ENCODE results near the gene MYRF. TPM values are rescaled to one million over a fixed set of nuclear protein-coding genes. Genes with fewer than 3 reads are reported as not detected.

MYRF gene
- total RNA-seq, 2 experiments from 2014 or later, result 0.31 to 0.49 TPM

GRCh38 chr11:61777234-61778090 is 25.0 kb downstream of the MYRF start:
- no peaks in the 10 kb centered on the region for H3K27me3 ChIP-seq (ENCODE audit: control insufficient read depth in 1 of 2, insufficient read depth in 2 of 2, low read length in 2 of 2)
- intact Hi-C loops (cut with DNase I, micrococcal nuclease), result no loop called here
- no peaks in the 10 kb centered on the region for H3K9me3 Mint-ChIP-seq
- no peak for TF ChIP-seq CTCF (IDR thresholded peaks at IDR 0.05)
- H3K36me3 Mint-ChIP-seq (ENCODE audit: low read depth), result no peaks in the 10 kb centered on the region
- CTCF ChIA-PET, result interaction anchor here (1.5 kb wide), 1 partner anchor 20 kb away, joined by 8 read pairs; no protein-coding TSS in a partner anchor
- H3K4me1 Mint-ChIP-seq (ENCODE audit: low read depth), result peaks cover 16% of the 10 kb centered on the region
- no peaks in the 10 kb centered on the region for H3K9me3 ChIP-seq (ENCODE audit: control insufficient read depth in 1 of 2, insufficient read depth in 1 of 2, low read length in 2 of 2)
- H3K4me1 ChIP-seq (ENCODE audit: insufficient read depth, low read length), result peaks cover 30% of the 10 kb centered on the region
- DNase-seq (peak; percentile 41 to 86 (median 66)), ATAC-seq (ENCODE audit: poor library complexity) (peak; percentile 77)
- no peaks in the 10 kb centered on the region for H3K36me3 ChIP-seq (ENCODE audit: insufficient read depth, low read length)
- H3K27ac ChIP-seq (ENCODE audit: low read depth in 1 of 2, low read length in 2 of 2), result no peak overlapping the region
- peak overlapping the region; percentile 68 for H3K4me3 Mint-ChIP-seq
- no peaks in the 10 kb centered on the region for H3K27me3 Mint-ChIP-seq
- peak overlapping the region; percentile 55 for H3K4me3 ChIP-seq (ENCODE audit: low read length)
- no peak overlapping the region for H3K27ac Mint-ChIP-seq
- POLR2A ChIA-PET, result no interaction called here

GRCh38 chr11:61778357-61778886 is 26.0 kb downstream of the MYRF start:
- CTCF ChIA-PET, result no interaction called here
- Histone ChIP-seq H3K4me1 (ENCODE audit: insufficient read depth, low read length) (peaks cover 22% of the 10 kb centered on the region), H3K4me3 (ENCODE audit: low read length) (no peak overlapping the region), H3K36me3 (ENCODE audit: insufficient read depth, low read length) (no peaks in the 10 kb centered on the region), H3K27ac (ENCODE audit: low read depth in 1 of 2, low read length in 2 of 2) (no peak overlapping the region), H3K9me3 (ENCODE audit: control insufficient read depth in 1 of 2, insufficient read depth in 1 of 2, low read length in 2 of 2) (no peaks in the 10 kb centered on the region), H3K27me3 (ENCODE audit: control insufficient read depth in 1 of 2, insufficient read depth in 2 of 2, low read length in 2 of 2) (no peaks in the 10 kb centered on the region)
- H3K36me3 Mint-ChIP-seq (ENCODE audit: low read depth), result no peaks in the 10 kb centered on the region
- POLR2A ChIA-PET, result no interaction called here
- no peak for TF ChIP-seq CTCF (IDR thresholded peaks at IDR 0.05)
- intact Hi-C loops (cut with DNase I, micrococcal nuclease), result no loop called here
- peaks cover 16% of the 10 kb centered on the region for H3K4me1 Mint-ChIP-seq (ENCODE audit: low read depth)
- peak overlapping the region; percentile 68 for H3K4me3 Mint-ChIP-seq
- DNase-seq (no peak), ATAC-seq (ENCODE audit: poor library complexity) (no peak)
- no peaks in the 10 kb centered on the region for H3K27me3 Mint-ChIP-seq
- no peaks in the 10 kb centered on the region for H3K9me3 Mint-ChIP-seq
- no peak overlapping the region for H3K27ac Mint-ChIP-seq

GRCh38 chr11:61778920-61779650 is 26.6 kb downstream of the MYRF start:
- Mint-ChIP-seq H3K4me3 (no peak overlapping the region), H3K9me3 (no peaks in the 10 kb centered on the region), H3K27ac (no peak overlapping the region), H3K27me3 (no peaks in the 10 kb centered on the region), H3K4me1 (ENCODE audit: low read depth) (peaks cover 16% of the 10 kb centered on the region), H3K36me3 (ENCODE audit: low read depth) (peaks cover 2% of the 10 kb centered on the region)
- Histone ChIP-seq H3K4me3 (ENCODE audit: low read length) (no peak overlapping the region), H3K4me1 (ENCODE audit: insufficient read depth, low read length) (peaks cover 22% of the 10 kb centered on the region), H3K27me3 (ENCODE audit: control insufficient read depth in 1 of 2, insufficient read depth in 2 of 2, low read length in 2 of 2) (no peaks in the 10 kb centered on the region), H3K36me3 (ENCODE audit: insufficient read depth, low read length) (peaks cover 3% of the 10 kb centered on the region), H3K9me3 (ENCODE audit: control insufficient read depth in 1 of 2, insufficient read depth in 1 of 2, low read length in 2 of 2) (no peaks in the 10 kb centered on the region), H3K27ac (ENCODE audit: low read depth in 1 of 2, low read length in 2 of 2) (no peak overlapping the region)
- POLR2A ChIA-PET, result interaction anchor here (1.5 kb wide), 1 partner anchor 14 kb away, joined by 4 read pairs; the partner anchor contains the start of genes FEN1 and TMEM258
- no peak for TF ChIP-seq CTCF (IDR thresholded peaks at IDR 0.05)
- no peak for DNase-seq
- ATAC-seq (ENCODE audit: poor library complexity), result no peak
- intact Hi-C loops (cut with DNase I, micrococcal nuclease), result no loop called here
- CTCF ChIA-PET, result no interaction called here

All from CD4-positive, alpha-beta T cell (primary cell).